HG03558 (cell line): ENCODE data around the gene NELL2.
"Not testable (repeated sequence)": the region's sequence is repeated elsewhere in the genome, so short reads cannot be mapped to it uniquely, and the experiment has no call there.

Source experiments
- ATAC-seq: cut with Tn5 transposase; IDR thresholded peaks from one replicate; pipeline ENCODE4 v1.9.1; 2021; ENCODE audit warnings: moderate number of reproducible peaks; ENCODE audit not compliant: unreplicated experiment; ENCODE audit errors: extremely low read depth

Gene NELL2

DNA sequence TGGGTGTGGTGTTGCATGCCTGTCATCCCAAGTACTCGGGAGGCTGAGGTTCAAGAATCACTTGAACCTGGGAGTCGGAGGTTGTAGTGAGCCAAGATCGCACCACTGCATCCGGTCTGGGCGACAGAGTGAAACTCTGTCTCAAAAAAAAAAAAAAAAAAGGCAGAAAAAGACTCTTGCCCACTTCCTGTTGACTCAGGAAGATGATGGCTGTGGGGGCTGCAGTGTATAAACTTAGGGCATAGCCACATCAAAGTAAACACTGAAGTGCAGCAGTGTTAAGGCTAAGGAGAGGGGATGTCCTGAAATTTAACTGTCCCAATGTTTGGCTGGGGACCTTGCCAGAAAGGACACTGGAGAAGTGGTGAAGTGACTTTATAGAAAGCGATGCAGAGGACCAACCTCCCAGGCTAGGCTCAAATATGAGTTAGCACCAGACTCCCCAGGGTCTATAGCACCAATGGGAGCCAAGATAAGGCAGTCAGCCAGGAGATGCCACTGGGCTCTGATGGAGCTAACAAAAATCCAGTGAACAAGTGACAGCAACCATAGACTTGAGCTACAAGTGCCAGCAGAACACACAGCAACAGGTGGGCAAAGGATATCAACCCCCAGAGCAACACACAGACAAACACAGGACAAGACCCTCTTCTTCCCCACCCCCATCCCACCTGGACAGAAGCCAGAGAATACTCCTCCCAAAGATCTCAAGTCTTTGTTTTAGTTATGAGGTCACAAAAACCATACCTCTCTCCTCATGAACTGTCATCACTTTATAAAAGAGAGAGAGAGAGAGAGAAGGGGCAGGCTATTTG, 28.0 kb downstream of the NELL2 start:
- peak; percentile 81 for ATAC-seq

DNA sequence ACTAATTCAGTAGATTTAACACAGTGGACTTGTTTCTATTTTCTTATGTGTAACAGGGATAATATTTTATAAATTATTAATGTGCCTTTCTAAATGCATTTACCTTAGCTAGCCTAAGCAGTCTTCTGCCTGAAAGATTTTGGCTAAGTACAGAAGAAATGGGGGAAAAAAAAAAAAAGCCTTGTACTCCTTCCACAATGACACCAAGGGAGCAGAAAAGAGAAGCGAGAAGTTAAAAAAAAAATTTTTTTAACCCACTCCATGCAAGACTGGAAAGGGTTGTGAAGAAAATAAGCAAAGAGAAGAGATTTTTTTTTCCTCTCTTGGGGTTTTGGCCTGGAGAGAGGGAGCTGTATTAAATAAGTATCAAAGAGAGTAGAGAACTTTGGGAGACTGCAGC, 28.7 kb downstream of the NELL2 start:
- ATAC-seq: no peak

DNA sequence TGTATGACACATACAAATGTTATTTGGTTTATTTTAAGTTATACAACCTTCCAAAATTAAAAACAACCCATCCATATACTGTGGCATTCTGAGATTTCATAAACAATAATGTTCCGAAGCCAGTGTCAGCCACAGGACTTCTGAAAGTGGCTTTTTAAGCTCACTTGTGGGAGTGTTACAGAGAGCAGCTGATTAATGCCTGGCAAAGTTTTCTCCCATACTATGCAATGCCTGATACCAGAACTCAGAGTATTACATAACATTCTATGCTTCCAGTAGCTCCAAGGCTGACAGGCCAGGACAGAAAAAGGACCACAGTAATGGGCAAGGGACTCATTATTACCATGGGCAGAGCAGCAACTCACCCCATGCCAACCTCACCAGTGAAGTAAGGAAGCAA, 29.3 kb downstream of the NELL2 start:
- no peak for ATAC-seq

DNA sequence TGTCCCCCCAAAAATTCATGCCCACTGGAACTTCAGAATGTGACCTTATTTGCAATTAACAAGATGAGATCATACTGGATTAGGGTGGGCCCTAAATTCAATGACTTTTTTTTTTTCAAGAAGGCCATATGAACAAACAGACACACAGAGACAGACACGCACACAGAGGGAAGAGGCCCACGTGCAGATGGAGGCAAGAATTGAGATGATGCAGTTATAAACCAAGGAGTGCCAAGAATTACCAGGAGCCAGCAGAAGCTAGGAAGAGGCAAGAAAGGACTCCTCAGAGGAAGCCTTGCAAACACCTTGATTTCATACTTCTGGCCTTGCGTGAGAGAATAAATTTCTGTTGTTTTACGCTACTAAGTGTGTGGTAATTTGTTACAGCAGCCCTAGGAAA, 33.4 kb downstream of the NELL2 start:
- no peak for ATAC-seq

DNA sequence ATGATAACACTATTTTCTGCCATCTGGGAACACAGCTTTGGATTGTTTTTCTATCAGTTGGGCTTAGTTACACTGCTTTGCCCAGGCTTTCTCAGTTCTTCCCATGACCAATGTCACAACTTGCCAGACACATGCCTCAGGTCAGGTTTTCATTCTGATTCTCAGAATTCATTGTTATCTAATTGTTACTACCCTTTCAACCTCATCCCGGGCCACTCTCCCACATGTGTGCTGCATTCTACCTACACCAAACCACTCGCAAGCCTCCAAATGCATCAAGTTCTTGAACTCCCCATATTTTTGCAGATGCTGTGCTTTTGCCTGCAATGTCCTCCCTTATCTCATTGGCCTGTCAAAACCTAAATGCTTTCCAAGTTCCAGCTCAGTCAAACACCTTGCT, 36.3 kb downstream of the NELL2 start:
- no peak for ATAC-seq

DNA sequence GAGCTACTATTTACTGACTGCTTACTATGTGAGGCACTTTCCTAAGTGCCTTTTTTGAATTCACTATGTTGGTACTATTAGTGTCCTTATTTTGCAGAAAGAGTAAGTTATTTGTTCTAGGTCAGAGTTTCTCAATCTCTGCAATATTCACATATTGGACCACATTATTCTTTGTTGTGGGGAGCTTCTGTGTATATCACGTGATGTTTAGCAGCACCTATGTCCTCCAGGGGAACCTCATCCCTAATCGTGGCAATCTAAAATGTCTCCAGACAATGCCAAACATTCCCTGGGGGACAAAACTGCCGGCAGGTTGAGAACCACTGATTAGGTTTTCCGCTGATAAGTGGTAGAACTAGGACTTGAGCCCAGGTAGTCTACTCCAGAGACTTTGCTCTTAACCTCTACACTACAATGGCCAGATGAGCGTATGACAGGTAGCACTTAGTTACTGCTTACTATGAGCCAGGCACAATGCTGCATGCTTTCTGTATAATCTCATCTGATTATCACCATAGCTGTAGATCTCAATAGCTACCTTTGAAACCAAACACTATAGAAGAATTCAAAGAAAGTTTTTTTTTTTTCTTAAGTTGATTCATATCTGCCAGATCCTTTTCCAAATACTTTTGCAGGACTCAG, 38.9 kb downstream of the NELL2 start:
- no peak for ATAC-seq

DNA sequence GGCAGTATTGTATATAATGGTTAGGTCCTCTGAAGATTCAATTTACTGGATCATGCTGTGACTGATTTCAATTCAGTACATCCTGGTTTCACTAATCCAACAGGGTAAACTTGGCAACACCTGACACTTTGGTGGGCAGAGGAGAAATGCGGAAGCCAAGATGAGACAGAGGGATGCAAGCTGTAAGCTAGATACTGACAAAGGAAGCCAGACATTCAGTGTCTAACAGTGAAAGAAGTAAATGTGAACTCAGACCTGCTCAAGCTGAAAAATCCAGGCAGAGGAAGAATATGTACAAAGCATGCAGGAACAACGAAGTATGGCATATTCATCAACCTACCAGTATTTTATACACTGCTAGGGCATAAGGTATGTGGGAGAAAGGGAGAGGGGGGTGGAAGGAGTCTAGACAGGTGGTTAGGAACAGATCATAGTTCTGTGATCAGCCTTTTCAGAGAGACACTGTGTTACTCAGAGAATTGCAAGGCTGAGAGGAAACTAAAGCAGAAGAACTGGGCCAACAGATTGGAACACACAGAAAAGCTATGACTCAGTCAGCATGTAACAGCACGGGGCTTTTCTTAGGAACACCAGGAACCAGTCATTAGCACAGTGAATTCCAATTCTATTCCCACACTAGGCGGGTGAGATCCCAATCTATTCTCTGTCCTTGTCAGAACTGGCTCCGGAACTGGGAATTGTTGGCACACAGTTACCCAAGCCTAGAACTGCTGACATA, 40.3 kb downstream of the NELL2 start:
- ATAC-seq: no peak

DNA sequence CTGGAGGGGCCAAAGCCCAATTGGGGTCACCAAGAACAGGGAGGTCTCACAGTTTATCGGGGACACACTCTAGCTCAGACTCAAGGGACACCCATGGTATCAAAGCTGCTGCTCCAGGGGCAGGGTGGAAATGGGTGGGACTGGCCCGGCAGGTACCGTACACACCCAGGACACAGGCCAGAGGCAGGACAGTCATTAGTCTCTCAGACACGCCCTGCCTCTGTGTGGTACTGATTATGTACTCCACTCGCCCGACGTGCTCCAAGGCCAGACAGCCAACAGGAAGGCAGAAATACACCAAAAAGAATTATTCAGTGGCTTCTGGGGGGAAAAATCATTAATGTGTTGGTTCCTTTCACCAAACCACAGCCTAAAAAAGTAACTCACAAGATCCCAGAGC, 41.1 kb downstream of the NELL2 start:
- ATAC-seq: not testable (repeated sequence)

DNA sequence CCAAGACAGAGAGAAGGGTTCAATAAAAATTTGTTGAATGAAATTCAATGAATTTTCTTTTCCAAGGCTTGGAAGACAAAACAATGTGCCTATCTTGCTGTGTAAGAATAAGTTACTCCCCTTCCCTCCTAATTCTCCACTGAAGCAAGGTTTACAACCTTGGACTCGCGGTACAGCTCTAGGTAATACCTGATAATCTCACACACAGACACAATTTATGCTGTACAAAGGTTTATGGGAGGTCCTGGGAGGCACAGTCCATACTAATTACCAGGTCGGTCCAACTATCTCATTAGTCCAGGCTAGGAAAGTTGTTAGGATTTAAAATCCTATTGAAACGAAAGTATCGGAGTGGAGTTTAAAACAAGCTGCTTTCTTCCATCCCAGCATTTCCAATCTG, 42.6 kb downstream of the NELL2 start:
- no peak for ATAC-seq

DNA sequence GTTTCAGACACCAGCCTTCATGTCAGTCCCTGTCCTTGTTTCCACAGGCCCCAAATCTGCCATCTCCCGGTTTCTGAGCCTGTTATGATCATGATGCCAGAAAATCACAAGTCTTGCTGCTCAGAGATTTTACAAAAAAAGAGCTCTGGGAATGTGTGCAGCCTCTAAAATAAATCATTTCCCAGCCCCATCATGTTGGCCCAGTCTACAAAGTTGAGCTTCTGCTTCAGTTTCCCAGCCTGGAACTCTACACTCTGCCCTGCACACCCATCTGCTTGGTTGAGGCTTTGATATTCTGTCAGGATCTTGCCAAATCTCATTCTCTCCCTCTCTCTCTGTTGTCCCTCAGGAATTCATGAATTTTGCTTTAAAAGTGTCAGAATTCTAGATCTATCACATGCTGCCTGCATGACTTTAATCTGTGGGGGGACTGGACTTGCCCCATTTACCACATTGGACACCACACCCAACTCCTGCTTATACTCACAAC, 45.5 kb downstream of the NELL2 start:
- no peak for ATAC-seq

DNA sequence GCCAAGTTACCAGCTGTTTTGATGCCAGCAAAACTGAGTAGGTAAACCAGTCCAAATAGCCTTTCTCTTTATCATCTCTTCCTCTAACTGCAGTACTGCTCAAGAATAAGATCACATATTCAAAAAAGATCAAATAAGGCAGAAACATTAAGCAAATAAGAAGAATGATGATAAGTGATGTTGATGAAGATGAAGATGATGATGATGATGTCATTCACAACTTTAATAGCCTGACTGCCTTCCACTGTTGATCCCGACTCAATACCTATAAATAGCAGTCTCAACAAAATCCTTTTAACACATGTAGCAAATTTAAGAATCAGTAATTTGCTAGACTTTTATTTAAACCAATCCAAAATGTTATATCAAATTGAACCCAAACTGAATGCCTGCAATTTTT, 47.1 kb downstream of the NELL2 start:
- ATAC-seq: no peak

DNA sequence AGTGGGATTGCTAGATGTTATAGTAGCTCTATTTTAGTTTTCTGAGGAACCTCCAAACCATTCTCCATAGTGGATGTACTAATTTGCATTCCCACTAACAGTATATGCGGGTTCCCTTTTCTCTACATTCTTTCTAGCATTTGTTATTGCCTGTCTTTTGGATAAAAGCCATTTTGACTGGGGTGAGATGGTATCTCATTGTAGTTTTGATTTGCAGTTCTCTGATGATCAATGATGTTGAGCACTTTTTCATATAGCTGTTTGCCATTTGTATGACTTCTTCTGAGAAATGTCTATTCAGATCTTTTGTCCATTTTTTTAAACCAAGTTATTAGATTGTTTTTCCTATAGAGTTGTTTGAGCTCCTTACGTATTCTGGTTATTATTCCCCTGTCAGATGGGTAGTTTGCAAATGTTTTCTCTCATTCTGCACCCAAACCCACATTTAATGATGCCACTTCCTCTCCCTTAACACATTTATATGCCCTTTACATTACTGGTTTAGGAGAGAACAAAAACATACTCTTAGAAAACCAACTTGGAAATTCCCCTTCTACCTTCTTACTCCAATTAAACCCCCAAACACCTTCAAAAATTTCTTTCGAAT, 48.2 kb downstream of the NELL2 start:
- ATAC-seq: no peak

DNA sequence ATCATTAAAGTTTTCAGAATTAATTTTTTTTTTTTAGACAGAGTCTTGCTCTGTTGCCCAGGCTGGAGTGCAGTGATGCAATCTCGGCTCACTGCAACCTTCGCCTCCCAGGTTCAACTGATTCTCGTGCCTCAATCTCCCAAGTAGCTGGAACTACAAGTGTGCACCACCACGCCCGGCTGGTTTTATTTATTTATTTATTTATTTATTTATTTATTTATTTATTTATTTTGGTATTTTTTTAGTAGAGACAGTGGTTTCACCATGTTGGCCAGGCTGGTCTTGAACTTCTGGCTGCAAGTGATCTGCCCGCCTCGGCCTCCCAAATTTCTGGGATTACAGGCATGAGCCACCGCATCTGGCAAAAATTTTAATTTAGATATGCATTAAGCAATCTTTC, 54.4 kb downstream of the NELL2 start:
- ATAC-seq: not testable (repeated sequence)

DNA sequence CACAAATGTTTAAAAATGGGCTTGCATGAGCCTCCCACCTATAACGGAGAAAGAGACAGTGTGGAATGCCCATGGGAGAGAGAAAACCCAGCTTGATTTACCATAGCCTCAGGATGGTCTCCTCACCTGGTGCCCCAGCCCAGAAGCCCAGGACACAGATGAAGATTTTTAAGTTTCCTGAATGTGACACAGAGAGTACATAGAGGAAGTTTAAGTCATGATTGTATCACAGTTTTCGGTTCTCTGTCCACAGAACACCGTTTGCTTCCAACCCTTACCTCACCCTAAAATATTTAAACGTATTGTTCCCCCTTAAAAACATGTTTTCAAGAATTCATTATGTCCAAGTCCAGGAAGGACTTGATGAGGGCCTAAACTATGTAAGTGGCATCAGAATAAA, 56.2 kb downstream of the NELL2 start:
- no peak for ATAC-seq

DNA sequence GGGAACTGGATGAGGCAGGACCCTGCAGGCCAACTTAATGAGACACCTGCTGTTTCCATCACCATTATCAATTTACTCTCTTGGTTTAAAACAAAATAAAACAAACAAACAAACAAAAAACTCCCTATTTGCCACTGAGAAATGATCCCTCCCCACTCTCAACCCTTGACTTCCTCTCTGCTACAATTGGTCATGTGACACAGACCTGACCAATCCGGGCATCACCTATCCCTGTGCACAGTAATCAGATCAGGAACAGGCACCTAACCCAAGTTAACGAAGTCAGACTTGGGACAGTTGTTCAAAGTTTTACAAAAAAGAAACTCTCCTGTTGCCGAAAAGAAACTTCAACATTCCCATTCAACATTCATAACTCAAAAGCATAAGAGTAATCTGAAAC, 58.4 kb downstream of the NELL2 start:
- ATAC-seq: no peak

DNA sequence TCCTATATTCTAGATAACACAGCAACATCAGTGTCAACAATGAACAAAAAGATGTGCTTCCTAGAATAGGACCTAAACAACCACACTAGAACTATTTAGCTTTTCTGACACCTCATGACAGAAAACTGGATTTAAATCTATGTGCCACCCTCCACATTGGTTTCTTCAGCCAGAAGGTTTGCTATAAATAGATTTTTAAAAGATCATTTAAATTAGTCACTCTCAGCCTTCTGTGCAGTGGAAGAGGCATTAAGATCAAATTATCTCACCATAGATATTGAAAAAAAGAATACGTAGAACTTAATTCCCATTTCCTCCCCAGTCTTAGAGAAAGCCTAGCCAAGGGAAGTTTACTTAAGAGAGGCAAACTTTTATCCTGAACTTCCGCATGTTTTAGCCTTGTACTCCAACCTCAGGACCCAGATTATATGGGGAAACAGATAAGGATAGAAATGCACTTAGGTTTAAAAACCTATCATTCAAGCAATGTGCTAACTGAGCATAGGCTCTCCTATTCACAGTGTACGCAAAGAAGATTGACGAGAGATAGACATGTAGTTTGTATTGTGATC, 59.6 kb downstream of the NELL2 start:
- no peak for ATAC-seq

DNA sequence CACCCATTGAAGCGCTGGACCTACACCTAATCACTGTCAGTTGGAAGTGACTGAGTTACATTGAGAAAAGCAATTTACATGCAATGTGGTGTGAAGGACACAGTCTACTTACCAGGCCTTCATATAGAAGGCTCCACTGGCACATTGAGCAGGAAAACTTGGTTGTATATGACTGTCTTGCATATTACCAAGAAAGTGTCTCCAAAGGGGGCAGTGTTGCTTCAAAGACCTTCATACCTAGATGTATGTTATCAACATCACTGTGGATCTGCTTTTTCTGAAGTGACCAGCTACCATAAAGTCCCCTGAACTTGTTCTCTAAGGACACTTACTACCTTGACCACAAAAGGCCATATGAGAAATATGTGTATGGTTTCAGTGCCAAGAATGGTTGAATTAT, 64.1 kb downstream of the NELL2 start:
- ATAC-seq: no peak

DNA sequence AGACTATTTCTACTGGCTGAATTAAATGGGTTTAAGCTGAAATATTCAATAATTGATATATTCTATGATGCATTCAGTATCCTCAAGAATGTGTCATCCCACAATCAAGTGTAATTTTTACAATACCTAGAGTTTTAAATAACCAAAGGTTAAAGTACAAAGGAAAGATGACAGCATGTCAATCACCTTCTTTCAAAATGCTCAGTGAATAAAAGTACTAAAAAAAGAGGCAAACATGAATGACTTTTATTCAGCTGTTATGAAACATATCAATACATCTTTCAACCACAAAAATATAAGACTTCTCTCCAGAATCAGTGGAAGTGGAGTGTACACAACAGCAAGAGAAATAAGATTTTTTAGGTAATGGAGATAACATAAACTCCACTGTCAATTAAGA, 72.0 kb downstream of the NELL2 start:
- ATAC-seq: no peak

DNA sequence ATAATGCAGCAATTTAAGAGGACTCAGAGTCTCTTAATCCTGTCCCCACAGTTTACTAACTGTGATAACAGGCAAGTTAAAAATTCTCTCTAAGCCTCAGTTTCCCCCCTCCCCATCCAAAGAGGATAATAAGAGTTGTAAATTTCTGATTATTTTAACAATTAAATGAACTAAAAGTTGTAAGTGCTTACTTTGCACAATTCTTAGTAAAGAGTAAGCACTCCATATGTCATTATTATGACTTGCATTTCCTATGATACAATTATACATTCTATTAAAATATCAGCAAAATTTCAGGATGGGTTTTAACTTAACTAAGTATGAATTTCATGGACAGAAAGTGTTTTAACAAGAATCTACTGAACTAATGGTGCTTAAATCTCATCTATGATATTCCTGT, 80.1 kb downstream of the NELL2 start:
- no peak for ATAC-seq

DNA sequence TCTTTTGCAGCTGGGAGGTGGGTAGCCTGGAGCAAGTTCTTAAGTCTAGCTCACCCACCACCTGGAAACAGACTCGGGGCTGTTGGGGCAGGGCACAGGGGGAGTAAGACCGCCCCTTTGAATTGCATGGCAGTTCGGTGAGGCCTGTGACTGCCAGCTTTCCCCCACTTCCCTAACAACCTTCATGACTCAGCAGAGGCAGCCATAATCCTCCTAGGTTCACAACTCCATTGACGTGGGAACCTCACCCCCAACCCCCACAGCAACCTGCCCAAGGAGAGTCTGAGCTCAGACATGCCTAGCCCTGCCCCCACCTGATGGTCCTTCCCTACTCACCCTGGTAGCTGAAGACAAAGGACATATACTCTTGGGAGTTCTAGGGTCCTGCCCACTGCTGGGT, 87.4 kb downstream of the NELL2 start:
- no peak for ATAC-seq
